GM23338 (cell line): ENCODE measurements around the gene CHD2. TPM values are rescaled to one million over a fixed set of nuclear protein-coding genes. Genes with fewer than 3 reads are reported as not detected.

Experiments
- ATAC-seq: fragments of 200-7000 bp; cut with Tn5 transposase; 3 replicates; pipeline ENCODE4 v1.9.1; 2020
- DNase-seq: peaks from one replicate; pipeline ENCODE4 v3.0.0-alpha.2; 2015; ENCODE audit warnings: low spot score
- H2AFZ ChIP-seq: fragments of 200-600 bp; sonication (generic); 2 replicates; pipeline ENCODE4 v1.8.0; 2016; ENCODE audit warnings: antibody characterized with exemption, mild to moderate bottlenecking, moderate library complexity
- H3F3A ChIP-seq: fragments of 200-600 bp; sonication (generic); replicated peaks from 2 replicates; pipeline ENCODE4 v1.8.0; 2017; ENCODE audit warnings: antibody characterized with exemption, mixed run types, low read depth
- H3K27ac ChIP-seq: fragments of 200-600 bp; sonication (generic); 2 replicates; pipeline ENCODE4 v1.6.1; 2016; ENCODE audit warnings: low read depth
- H3K27me3 ChIP-seq: fragments of 200-600 bp; sonication (generic); 2 replicates; pipeline ENCODE4 v1.8.0; 2016; ENCODE audit warnings: mild to moderate bottlenecking, mixed run types, moderate library complexity; ENCODE audit not compliant: insufficient read depth
- H3K36me3 ChIP-seq: fragments of 200-600 bp; sonication (generic); 2 replicates; pipeline ENCODE4 v1.8.0; 2016; ENCODE audit warnings: mild to moderate bottlenecking; ENCODE audit not compliant: insufficient read depth
- H3K4me1 ChIP-seq: fragments of 200-600 bp; sonication (generic); 2 replicates; pipeline ENCODE4 v1.8.0; 2016; ENCODE audit warnings: mild to moderate bottlenecking, moderate library complexity; ENCODE audit not compliant: insufficient read depth
- H3K4me2 ChIP-seq: fragments of 200-600 bp; sonication (generic); 2 replicates; pipeline ENCODE4 v1.7.1; 2017; ENCODE audit warnings: mixed run types
- H3K4me3 ChIP-seq: fragments of 200-600 bp; sonication (generic); 2 replicates; pipeline ENCODE4 v1.6.1; 2016; ENCODE audit warnings: mixed run types
- H3K79me2 ChIP-seq: fragments of 200-600 bp; sonication (generic); replicated peaks from 2 replicates; pipeline ENCODE4 v1.8.0; 2017; ENCODE audit warnings: mild to moderate bottlenecking; ENCODE audit not compliant: insufficient read depth
- H3K9me2 ChIP-seq: fragments of 200-600 bp; sonication (generic); 2 replicates; pipeline ENCODE4 v1.8.0; 2017; ENCODE audit not compliant: insufficient read depth
- H4K20me1 ChIP-seq: fragments of 200-600 bp; sonication (generic); replicated peaks from 2 replicates; pipeline ENCODE4 v1.8.0; 2017; ENCODE audit warnings: mild to moderate bottlenecking; ENCODE audit not compliant: insufficient read depth
- H3K27ac Mint-ChIP-seq: 2 replicates; pipeline ENCODE4 v1.8.0; 2020; ENCODE audit warnings: inconsistent platforms, mild to moderate bottlenecking, moderate library complexity, mixed read lengths
- H3K27me3 Mint-ChIP-seq: 3 replicates; pipeline ENCODE4 v1.8.0; 2022; ENCODE audit warnings: low read depth, mild to moderate bottlenecking, moderate library complexity, mixed read lengths, inconsistent platforms; ENCODE audit not compliant: insufficient read depth, poor library complexity
- H3K36me3 Mint-ChIP-seq: 3 replicates; pipeline ENCODE4 v1.8.0; 2021; ENCODE audit warnings: low read depth, mild to moderate bottlenecking, inconsistent platforms, moderate library complexity, mixed read lengths
- H3K4me1 Mint-ChIP-seq: 3 replicates; pipeline ENCODE4 v1.8.0; 2020; ENCODE audit warnings: mild to moderate bottlenecking, inconsistent platforms, mixed read lengths
- H3K4me3 Mint-ChIP-seq: 3 replicates; pipeline ENCODE4 v1.8.0; 2021; ENCODE audit warnings: moderate library complexity, mild to moderate bottlenecking, inconsistent platforms, mixed read lengths
- H3K9me3 Mint-ChIP-seq: 3 replicates; pipeline ENCODE4 v1.8.0; 2020; ENCODE audit warnings: moderate library complexity, mild to moderate bottlenecking, inconsistent platforms, mixed read lengths
- CREB1 ChIP-seq: fragments of 250-450 bp; sonication (Bioruptor Pico); IDR thresholded peaks from 2 replicates; pipeline ENCODE4 v1.5.0; 2020; ENCODE audit warnings: low read depth, mild to moderate bottlenecking, moderate library complexity
- CTCF ChIP-seq, 2 experiments: fragments of 200-600 bp in 1 of 2; sonication (generic) in 1 of 2; conservative IDR thresholded peaks; 2 replicates each; pipeline versions ENCODE4 v1.5.1 to v1.6.1; 2016 to 2017; ENCODE audit warnings: antibody characterized with exemption in 2 of 2, low read depth in 2 of 2, mild to moderate bottlenecking in 2 of 2, moderate library complexity in 1 of 2
- EZH2 ChIP-seq: fragments of 200-600 bp; sonication (generic); IDR thresholded peaks from one replicate; pipeline ENCODE4 v1.8.0; 2017; ENCODE audit warnings: antibody characterized with exemption, mild to moderate bottlenecking, low read depth; ENCODE audit not compliant: unreplicated experiment
- EZH2phosphoT487 ChIP-seq: fragments of 200-600 bp; sonication (generic); IDR thresholded peaks from one replicate; pipeline ENCODE4 v1.8.1; 2018; ENCODE audit warnings: antibody characterized with exemption; ENCODE audit not compliant: unreplicated experiment
- JUNB ChIP-seq: IDR thresholded peaks from one replicate; pipeline ENCODE4 v1.6.1; 2016; ENCODE audit warnings: antibody characterized with exemption; ENCODE audit not compliant: unreplicated experiment
- NANOG ChIP-seq: IDR thresholded peaks from 2 replicates; pipeline ENCODE4 v1.6.1; 2016; ENCODE audit warnings: antibody characterized with exemption, borderline replicate concordance
- POLR2AphosphoS5 ChIP-seq: IDR thresholded peaks from 2 replicates; pipeline ENCODE4 v1.6.1; 2016; ENCODE audit warnings: antibody characterized with exemption, low read depth
- REST ChIP-seq: IDR thresholded peaks from one replicate; pipeline ENCODE4 v1.6.1; 2018; ENCODE audit warnings: antibody characterized with exemption; ENCODE audit not compliant: unreplicated experiment
- ZNF114 ChIP-seq: fragments of 250-450 bp; sonication (Bioruptor Pico); IDR thresholded peaks from 2 replicates; pipeline ENCODE4 v1.5.0; 2020; ENCODE audit warnings: mild to moderate bottlenecking, moderate library complexity
- ZNF331 ChIP-seq: fragments of 250-450 bp; sonication (Bioruptor Pico); IDR thresholded peaks from 2 replicates; pipeline ENCODE4 v1.5.0; 2020; ENCODE audit warnings: low read depth, mild to moderate bottlenecking, moderate library complexity
- ZNF462 ChIP-seq: fragments of 250-450 bp; sonication (Bioruptor Pico); IDR thresholded peaks from 2 replicates; pipeline ENCODE4 v1.5.0; 2020; ENCODE audit warnings: mild to moderate bottlenecking, moderate library complexity
- polyA plus RNA-seq: library from polyadenylated mRNA; unstranded; fragments of >200 nt; fragmentation: Nextera tagmentation; extraction: Ambion mirVana; gene quantifications from 2 replicates; pipeline ENCODE4 v1.2.1, GENCODE V29; 2016
- total RNA-seq: library from RNA; depleted of rRNA; stranded (reverse); fragments of >200 nt; shearing (Covaris generic); gene quantifications from 2 replicates; pipeline ENCODE4 v1.2.3, GENCODE V29; 2014

The CHD2 gene
- total and polyA plus RNA-seq, 2 experiments from 2014 or later: 119 to 130 TPM

GRCh38 chr15:93048426-93048721 is 148.2 kb downstream of the CHD2 start:
- Histone ChIP-seq H3K27ac (no peak overlapping the region), H3K4me2 (no peak overlapping the region), H3K9me2 (no peaks in the 10 kb centered on the region), H2AFZ (no peak overlapping the region), H3K4me3 (no peak overlapping the region), H3F3A (no peaks in the 10 kb centered on the region), H4K20me1 (peaks cover 14% of the 10 kb centered on the region; the same call in 1 of the 2 replicates), H3K79me2 (peaks cover under 1% of the 10 kb centered on the region), H3K4me1 (no peaks in the 10 kb centered on the region), H3K27me3 (no peaks in the 10 kb centered on the region), H3K36me3 (peaks cover 14% of the 10 kb centered on the region)
- peaks cover 82% of the 10 kb centered on the region for H3K36me3 Mint-ChIP-seq
- TF ChIP-seq ZNF114 (CRISPR knock-in tag): no peak
- TF ChIP-seq ZNF331 (CRISPR knock-in tag): no peak
- TF ChIP-seq EZH2phosphoT487: no peak
- no peak for TF ChIP-seq JUNB
- no peak for TF ChIP-seq POLR2AphosphoS5
- no peak for TF ChIP-seq NANOG
- TF ChIP-seq EZH2: no peak
- TF ChIP-seq CREB1 (CRISPR knock-in tag): no peak
- H3K4me1 Mint-ChIP-seq: no peaks in the 10 kb centered on the region; the same call in 2 of the 3 replicates
- DNase-seq: no peak
- no peak for ATAC-seq
- peaks cover 15% of the 10 kb centered on the region for H3K9me3 Mint-ChIP-seq
- no peak overlapping the region for H3K4me3 Mint-ChIP-seq
- H3K27me3 Mint-ChIP-seq: peaks cover 10% of the 10 kb centered on the region
- H3K27ac Mint-ChIP-seq: no peak overlapping the region

- H3K9me3 Mint-ChIP-seq: peaks cover 15% of the 10 kb centered on the region
- TF ChIP-seq REST (no peak), CTCF (conservative IDR thresholded peaks at IDR 0.05; ENCODE audit: low read depth in 2 of 2) (no peak), POLR2AphosphoS5 (no peak), ZNF462 (CRISPR knock-in tag) (no peak), NANOG (no peak), EZH2 (no peak)
Measured at GRCh38 chr15:93048759-93049161, 148.6 kb downstream of the CHD2 start.

More at GRCh38 chr15:93048759-93049161, 148.6 kb downstream of the CHD2 start:
- H3K4me1 ChIP-seq: no peaks in the 10 kb centered on the region
- Mint-ChIP-seq H3K36me3 (peaks cover 81% of the 10 kb centered on the region), H3K4me1 (no peaks in the 10 kb centered on the region; the same call in 2 of the 3 replicates), H3K27ac (no peak overlapping the region), H3K27me3 (peaks cover 10% of the 10 kb centered on the region), H3K4me3 (no peak overlapping the region)
- no peak overlapping the region for H3K4me3 ChIP-seq
- peaks cover 14% of the 10 kb centered on the region for H3K36me3 ChIP-seq
- H3K27me3 ChIP-seq: no peaks in the 10 kb centered on the region
- no peak overlapping the region for H2AFZ ChIP-seq
- H3K27ac ChIP-seq: no peak overlapping the region
- H3K9me2 ChIP-seq: no peaks in the 10 kb centered on the region
- no peaks in the 10 kb centered on the region for H3F3A ChIP-seq
- peaks cover 14% of the 10 kb centered on the region; the same call in 1 of the 2 replicates for H4K20me1 ChIP-seq
- no peak overlapping the region for H3K4me2 ChIP-seq
- peaks cover 4% of the 10 kb centered on the region for H3K79me2 ChIP-seq
- DNase-seq (no peak), ATAC-seq (no peak)
